ENCODE data around the gene METTL26. TPM values are rescaled to one million over a fixed set of nuclear protein-coding genes. Genes with fewer than 3 reads are reported as not detected.

The METTL26 gene
- total and polyA plus RNA-seq, 8 donors: 18.8 to 130 (median 27.2) TPM

DNA sequence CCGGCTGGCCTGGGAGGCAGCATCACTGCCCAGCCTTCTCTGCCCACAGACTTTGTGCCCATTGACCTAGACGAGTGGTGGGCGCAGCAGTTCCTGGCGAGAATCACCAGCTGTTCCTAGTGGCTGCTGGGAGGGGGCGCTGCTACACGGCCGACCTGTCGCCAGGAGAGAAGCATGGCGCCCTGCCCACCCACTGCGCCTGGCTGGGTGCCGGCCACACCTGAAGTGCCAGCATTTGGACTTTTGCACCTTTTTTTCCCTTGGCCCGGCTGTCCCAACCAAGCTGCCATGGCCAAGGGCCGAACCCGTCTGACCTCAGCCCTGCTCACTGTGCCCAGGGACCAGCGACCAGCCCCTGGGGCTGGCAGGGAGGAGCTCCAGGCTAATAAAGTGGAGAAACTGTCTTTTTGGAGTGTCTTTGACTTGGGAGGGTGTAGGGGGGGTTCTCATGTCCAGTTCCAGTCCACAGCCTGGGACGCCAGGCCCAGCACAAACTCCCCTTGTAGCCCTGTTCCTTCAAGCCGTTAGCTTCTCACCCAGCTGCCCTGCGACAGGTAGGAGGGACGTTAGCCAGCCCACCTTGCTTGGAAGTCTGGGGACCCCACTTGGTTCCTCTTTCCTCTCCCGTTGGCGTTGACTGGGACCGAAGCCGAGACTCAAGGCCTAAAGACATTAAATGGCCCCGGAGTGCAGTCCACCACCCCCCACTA lies 12.1 kb upstream of the METTL26 start:
- intact Hi-C loops (cut with DNase I): no loop called here
- TF ChIP-seq, protein P1, sequence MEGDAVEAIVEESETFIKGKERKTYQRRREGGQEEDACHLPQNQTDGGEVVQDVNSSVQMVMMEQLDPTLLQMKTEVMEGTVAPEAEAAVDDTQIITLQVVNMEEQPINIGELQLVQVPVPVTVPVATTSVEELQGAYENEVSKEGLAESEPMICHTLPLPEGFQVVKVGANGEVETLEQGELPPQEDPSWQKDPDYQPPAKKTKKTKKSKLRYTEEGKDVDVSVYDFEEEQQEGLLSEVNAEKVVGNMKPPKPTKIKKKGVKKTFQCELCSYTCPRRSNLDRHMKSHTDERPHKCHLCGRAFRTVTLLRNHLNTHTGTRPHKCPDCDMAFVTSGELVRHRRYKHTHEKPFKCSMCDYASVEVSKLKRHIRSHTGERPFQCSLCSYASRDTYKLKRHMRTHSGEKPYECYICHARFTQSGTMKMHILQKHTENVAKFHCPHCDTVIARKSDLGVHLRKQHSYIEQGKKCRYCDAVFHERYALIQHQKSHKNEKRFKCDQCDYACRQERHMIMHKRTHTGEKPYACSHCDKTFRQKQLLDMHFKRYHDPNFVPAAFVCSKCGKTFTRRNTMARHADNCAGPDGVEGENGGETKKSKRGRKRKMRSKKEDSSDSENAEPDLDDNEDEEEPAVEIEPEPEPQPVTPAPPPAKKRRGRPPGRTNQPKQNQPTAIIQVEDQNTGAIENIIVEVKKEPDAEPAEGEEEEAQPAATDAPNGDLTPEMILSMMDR (IDR thresholded peaks at IDR 0.05): peak in 3 of 4 donors; percentile 23 to 46 (median 30)
- no peaks in the 10 kb centered on the region for H3K9me3 ChIP-seq
- peak overlapping the region; percentile 74 to 91 (median 86) for H3K27ac ChIP-seq
- DNase-seq (peak; percentile 85 to 91 (median 86)), FAIRE-seq (no peak), ATAC-seq (peak; percentile 57 to 76 (median 70))
- WGBS, 2 donors: 20 to 25% methylated on average over 23 to 24 of the region's 24 CpGs
- no peaks in the 10 kb centered on the region for H3K27me3 ChIP-seq
- H3K4me3 ChIP-seq: peak overlapping the region; percentile 59 to 86 (median 70)
- H3K4me1 ChIP-seq: peaks cover 23 to 30% (median 29%) of the 10 kb centered on the region in 3 donors
- peaks cover 0 to 4% (median 0%) of the 10 kb centered on the region in 3 donors for H3K36me3 ChIP-seq

DNA sequence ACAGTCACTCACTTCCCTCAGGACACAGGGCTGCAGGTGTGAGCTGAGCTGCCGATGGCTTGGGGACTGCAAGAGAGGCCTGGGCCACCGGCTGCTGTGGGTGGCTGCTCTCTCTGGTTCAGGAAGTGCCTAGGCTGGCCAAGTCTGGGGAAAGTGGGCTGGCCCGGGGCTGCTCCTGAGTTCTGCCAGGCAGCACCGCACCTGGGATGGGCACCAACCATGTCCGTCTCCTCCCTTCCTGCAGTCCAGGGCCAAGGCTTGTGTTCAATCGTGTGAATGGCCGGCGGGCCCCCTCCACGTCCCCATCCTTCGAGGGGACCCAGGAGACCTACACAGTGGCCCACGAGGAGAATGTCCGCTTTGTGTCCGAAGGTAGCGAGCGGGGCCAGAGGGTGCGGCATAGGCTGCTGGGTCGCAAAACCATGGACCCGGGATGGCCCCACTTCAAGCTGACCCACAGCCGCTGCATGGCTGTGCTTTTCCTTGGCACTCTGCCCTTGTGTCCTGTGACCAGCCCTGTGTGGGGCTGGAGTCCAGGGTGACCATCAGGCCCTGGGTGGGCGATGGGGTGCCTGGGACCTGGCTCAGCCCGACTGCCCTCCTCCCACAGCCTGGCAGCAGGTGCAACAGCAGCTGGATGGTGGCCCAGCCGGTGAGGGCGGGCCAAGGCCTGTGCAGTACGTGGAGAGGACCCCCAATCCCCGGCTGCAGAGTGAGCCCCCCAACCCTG lies 11.2 kb upstream of the METTL26 start:
- Histone ChIP-seq H3K9me3 (no peaks in the 10 kb centered on the region), H3K27ac (peak overlapping the region; percentile 74 to 91 (median 86)), H3K4me3 (no peak overlapping the region), H3K4me1 (peaks cover 25 to 35% (median 33%) of the 10 kb centered on the region in 3 donors), H3K36me3 (no peaks in the 10 kb centered on the region), H3K27me3 (no peaks in the 10 kb centered on the region)
- intact Hi-C loops (cut with DNase I): no loop called here
- 51 to 52% methylated on average over 25 of the region's 25 CpGs for WGBS, 2 donors
- TF ChIP-seq, protein P1 (IDR thresholded peaks at IDR 0.05): no peak
- ATAC-seq: peak in 3 of 4 donors; percentile 3 to 40 (median 10)
- DNase-seq: peak in 4 of 6 donors; percentile 58 to 88 (median 67)
- FAIRE-seq: no peak

DNA sequence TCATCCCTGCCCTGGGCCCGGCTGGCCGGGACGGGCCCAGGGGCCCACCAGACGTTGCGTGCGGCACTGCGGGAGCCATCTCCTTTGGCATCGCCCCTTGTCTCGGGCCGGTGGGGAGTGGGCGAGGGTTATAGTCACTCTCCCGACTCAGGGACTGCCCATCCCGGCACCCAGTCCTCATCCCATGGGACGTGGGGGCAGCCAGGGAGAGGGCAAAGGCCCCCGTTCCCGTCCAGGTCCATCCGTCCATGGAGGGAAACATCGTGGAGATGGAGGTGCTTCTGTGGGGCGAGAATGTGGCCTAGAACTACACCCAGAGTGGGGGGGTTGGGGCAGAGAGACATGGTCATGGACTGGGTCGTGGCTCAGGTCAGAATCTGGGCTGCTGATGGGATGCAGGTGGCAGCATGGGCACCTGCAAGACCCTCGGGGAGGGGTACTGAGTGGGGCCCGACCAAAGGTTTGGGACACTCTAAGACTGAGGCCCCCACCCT lies 10.6 kb upstream of the METTL26 start:
- 79 to 85% methylated on average over 19 to 22 of the region's 22 CpGs for WGBS, 2 donors
- no peaks in the 10 kb centered on the region for H3K27me3 ChIP-seq

DNA sequence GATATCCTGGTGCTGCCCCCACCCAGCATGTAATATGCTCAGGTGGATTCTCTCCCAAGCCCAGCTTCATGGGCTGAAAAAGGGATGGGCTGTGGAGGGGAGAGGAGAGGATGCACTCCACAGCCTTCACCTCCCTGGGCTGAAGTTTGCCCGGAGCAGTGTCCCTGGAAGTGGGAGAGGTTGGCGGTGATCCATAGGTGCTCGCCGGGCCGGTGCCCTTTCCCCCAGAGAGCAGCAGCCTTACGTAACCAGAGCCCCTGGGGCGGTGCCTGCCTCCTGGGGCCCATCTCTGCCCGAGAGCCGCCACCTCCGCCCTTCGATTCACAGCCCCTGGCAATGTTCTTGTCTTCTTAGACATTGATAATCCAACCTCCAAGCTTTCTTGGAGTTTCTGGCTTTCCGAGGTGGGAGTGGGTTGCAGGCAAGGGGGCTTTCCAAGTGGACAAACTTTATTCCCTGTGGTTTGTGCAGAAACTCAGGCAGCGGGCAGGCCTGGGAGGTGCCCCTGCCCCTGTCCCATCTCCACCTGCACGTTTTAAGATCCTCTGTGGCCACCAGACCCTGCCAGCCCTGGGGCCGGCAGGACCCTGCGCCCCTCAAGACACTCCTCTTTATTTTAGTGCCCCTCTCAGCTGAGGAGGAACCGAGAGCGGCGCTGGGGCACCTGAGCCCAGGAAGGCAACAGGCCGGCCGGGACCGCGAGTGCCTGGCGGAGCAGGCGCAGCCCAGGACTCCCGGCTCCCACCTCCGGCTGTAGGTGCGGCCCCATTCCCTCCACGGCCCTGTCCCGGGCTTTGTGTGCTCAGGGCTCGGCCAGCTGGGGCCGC lies 10.0 kb upstream of the METTL26 start:
- Histone ChIP-seq H3K4me1 (peaks cover 25 to 35% (median 33%) of the 10 kb centered on the region in 3 donors), H3K27me3 (no peaks in the 10 kb centered on the region), H3K36me3 (no peaks in the 10 kb centered on the region), H3K4me3 (no peak overlapping the region), H3K27ac (peak overlapping the region in 1 of 4 donors; percentile 18), H3K9me3 (no peaks in the 10 kb centered on the region)
- WGBS, 2 donors: 73 to 76% methylated on average over 27 to 32 of the region's 32 CpGs
- no peak for DNase-seq
- TF ChIP-seq, protein P1 (IDR thresholded peaks at IDR 0.05): no peak
- no peak for FAIRE-seq
- intact Hi-C loops (cut with DNase I): no loop called here
- no peak for ATAC-seq

More for the DNA sequence above, 10.6 kb upstream of the METTL26 start:
- Histone ChIP-seq H3K4me3 (no peak overlapping the region), H3K4me1 (peaks cover 25 to 35% (median 33%) of the 10 kb centered on the region in 3 donors), H3K9me3 (no peaks in the 10 kb centered on the region), H3K27ac (peak overlapping the region in 2 of 4 donors; percentile 18 to 91), H3K36me3 (no peaks in the 10 kb centered on the region)
- intact Hi-C loops (cut with DNase I): no loop called here
- TF ChIP-seq, protein P1 (IDR thresholded peaks at IDR 0.05): no peak
- FAIRE-seq: no peak
- DNase-seq: no peak
- ATAC-seq: no peak
